Measurements from ENCODE around the gene TRAF3IP1.
"Not testable (repeated sequence)": the region's sequence is repeated elsewhere in the genome, so short reads cannot be mapped to it uniquely, and the experiment has no call there.

The TRAF3IP1 gene

DNA sequence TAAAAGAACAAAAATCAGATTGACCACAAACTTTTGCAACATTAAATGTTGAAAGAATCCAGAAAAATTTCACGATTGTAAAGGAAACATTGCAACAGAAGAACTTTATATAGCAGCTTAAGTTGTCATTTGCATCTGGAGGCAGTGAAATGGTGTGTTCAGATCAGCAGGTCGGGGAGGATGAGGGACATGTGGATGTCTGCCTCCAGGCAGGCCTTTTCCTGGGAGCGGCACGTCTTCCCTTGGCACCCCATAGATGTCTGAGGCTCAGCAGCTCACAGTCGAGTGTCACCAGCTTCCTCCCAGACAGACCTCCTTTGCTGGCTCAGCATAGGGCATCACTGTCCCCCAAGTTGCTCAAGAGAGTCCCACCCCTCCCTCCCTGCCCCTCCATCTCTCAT, 62.1 kb downstream of the TRAF3IP1 start:
- no peak for DNase-seq

DNA sequence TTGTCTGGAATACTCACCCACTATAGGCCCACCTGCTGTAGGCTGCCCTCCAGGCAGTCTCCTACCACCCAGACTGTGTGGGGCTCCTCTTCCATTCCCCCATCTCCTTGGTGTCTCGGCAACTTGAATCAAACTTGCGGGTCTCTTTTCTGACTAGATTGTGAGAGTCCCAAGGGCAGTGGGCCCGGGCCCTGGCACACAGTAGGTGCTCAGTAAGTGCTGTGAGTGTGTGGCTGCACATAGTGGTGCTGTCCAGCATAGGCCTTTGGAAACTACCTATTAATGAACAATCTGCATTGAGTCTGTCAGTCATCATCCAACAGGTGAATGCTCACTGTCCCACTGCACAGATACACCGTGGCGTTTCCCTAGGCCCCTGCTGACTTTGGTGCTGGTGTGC, 62.8 kb downstream of the TRAF3IP1 start:
- no peak for DNase-seq

DNA sequence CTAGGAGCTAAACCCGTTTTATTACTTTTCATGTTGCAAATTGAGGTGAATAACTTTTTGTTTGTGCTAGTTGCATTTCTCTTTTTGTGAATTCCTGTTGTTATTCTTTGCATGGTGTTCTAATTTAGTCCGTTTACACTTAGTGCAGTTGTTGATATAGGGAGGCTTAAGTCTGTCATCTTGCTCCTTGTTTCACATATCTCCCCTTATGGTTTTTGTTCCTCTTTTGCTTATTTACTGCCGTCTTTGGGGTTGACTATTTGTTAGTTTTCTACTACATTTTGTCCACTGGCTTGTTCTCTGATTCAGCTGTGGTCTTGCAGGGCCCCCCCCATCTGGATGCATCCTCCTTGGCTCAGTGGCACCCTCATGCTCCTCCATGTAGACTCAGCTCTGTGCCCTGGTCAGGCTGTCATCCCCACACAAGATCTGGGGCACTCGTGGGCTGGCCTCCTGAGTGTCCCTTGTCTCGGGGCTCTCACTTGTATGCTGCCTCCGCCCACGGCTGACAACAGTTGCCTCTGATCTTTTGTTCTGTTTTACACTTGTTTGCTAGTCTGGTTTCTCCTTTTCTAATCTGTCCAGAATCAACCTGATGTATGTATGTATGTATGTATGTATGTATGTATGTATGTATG, 63.5 kb downstream of the TRAF3IP1 start:
- DNase-seq = no peak

DNA sequence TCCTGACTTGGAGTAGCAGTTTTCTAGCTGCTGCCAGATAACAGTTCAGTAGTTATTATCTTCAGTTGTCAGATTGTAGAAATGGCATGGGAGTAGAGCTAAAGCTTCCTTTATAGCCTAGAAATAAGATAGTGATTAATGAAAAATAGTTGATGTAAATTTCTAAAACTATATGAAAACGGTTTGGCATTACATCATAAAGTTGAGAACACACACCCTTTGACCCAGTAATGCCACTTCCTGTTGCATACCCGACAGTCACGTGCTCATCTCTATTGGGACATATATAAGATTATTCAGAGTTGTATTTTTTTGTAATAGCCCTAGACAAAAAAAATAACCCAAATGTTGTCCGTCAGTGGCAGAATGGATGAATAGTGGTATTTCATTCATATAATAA, 67.0 kb downstream of the TRAF3IP1 start:
- no peak for DNase-seq

DNA sequence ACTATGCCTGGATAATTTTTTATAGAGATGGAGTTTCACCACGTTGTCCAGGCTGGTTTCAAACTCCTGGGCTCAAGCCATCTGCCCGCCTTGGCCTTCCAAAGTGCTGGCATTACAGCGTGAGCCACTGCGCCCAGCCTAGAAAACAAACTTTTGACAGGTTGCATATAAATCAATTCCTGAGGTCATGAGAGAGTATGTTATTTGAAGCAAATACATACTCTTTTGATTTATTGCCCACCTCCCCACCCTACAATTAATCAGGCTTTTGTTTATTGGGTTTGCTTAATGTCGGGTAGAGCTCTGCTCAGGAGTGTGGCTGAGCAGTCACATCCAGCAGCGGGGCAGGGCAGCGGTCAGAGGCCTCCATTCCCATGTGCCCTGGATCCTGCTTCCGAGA, 68.5 kb downstream of the TRAF3IP1 start:
- DNase-seq = peak; percentile 32

DNA sequence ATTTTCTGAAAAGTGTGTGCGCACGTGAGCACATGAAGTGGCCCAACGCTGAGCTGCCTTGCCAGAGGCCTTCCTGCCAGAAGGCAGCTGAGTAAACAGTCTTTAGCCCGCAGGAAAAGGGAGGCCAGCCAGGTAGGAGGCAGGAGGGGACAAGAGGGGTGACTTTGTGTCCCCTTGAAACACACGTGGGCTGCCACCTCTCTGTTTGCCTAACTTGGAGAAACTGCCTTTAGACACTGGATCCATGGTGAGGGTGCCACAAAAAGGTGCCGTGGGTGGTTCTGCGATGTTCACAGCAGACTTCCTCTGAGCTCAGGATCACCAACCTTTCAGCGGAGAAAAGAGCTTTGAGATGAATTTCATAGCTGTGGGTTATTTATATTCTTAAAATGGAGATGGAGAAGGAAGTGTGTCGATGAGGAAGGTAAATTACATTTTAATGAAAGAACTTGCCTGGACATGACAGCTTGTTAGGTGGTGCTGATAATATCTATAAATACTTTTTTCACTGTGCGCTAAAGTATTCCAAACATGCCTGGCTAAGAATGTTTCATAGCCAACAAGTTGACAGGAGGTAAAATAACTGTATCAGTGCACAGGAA, 69.8 kb downstream of the TRAF3IP1 start:
- DNase-seq = peak; percentile 91

DNA sequence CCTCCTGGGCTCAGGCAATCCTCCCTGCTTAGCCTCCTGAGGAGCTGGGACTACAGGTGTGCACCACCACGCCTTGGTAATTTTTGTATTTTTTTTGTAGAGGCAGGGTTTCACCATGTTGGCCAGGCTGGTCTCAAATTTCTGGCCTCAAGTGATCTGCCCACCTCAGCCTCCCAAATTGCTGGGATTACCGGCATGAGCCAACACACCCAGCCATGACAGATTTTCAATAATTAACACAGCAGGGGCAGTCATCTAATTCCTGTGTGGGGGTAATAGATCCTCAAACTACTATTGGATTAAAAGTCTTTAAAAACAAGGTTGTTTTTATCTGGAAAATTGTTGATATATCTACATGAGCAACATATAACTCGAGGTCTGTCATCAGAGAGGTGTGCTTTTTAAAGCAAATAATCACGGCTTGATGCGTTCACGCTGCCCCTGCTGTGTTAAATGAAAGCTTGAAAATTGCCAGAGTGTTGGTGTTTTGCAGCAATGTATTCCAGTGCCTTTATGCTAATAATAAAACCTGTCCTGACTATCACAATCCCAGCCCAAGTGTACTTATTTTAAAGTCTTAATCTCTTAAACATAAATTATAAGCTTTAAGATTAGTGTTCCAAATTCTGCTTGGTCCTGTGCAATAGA, 70.8 kb downstream of the TRAF3IP1 start:
- no peak for DNase-seq

DNA sequence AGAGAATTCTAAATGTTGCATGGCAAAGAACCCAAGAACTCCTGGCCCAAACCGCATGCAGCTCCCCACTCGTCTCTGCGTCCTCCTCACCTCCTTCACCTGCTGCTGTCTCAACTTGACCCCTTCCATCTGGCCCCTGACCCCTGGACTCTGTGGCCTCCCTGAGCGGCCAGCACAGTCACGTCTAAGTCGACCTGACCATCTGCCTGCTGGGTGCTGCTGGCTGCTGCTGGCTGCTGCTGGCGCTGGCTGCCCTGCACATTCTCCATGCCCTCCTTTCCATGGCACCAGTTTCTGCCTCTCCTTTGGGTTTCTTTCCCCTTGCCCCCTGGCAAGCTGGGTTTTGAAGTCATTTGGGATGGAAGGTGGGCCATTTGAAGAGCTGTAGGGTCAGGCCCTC, 76.3 kb downstream of the TRAF3IP1 start:
- DNase-seq = no peak

DNA sequence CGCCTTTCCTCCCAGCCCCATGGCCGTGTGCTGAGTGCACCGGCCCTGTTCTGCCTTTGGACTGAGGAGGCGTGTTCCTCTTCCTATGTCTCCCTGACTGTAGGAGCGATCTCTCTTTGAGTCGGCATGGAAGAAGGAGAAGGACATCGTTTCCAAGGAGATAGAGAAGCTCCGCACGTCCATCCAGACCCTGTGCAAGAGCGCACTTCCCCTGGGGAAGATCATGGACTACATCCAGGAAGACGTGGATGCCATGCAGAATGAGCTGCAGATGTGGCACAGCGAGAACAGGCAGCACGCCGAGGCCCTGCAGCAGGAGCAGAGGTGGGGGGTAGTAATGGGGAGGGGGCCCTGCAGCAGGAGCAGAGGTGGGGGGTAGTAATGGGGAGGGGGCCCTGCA, 77.0 kb downstream of the TRAF3IP1 start:
- no peak for DNase-seq

DNA sequence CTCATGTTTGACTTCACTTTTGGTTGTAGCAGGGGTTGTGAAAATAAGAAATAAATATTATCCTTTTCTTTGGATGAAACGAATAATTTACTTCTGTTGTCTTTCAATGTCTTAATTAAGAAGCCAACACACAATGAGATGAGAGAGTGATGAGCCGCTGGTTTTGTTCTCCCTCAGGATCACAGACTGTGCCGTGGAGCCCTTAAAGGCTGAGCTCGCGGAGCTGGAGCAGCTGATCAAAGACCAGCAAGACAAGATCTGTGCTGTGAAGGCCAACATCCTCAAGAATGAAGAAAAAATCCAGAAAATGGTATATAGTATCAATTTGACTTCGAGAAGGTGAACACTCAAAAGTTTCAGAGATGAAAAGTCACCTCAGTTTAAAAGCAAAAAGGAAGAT, 78.3 kb downstream of the TRAF3IP1 start:
- no peak for DNase-seq

DNA sequence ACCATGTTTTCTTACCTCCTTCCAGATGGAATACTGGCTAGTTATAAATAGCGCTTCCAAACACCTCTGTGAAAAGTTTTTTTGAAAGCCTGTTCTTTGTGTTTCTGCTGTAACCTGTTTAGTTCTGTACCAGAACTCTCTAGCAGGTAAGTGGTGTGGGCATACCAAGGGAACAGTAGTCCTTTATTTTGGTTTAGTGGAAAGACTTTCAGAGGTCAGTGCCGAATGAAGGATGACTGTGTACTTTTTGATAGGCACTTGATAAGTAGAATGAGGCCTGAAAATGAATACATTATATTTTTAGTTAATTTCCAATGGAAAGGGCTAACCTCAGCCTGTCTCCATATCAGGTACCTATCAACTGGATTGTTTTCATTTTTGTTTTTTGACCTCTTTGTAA, 78.8 kb downstream of the TRAF3IP1 start:
- DNase-seq = no peak

DNA sequence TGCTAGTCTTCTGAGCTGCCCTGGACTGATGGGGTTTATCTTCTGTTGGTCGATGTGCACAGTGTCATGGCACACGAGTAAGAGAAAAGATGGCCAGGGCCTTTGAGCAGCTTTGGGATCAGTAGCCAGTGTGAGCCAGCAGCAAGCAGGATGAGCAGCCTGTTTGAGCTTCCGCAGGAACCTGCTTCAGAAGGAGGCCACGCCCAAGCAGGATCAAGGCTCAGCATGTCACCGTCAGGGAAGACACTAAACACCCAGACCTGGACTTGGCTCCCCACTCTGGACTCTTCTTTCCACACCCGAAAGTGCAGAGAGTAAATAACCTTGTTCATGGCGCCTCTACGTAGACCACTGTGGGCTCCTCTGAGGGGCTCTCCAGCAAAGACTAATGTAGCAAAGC, 81.2 kb downstream of the TRAF3IP1 start:
- no peak for DNase-seq

DNA sequence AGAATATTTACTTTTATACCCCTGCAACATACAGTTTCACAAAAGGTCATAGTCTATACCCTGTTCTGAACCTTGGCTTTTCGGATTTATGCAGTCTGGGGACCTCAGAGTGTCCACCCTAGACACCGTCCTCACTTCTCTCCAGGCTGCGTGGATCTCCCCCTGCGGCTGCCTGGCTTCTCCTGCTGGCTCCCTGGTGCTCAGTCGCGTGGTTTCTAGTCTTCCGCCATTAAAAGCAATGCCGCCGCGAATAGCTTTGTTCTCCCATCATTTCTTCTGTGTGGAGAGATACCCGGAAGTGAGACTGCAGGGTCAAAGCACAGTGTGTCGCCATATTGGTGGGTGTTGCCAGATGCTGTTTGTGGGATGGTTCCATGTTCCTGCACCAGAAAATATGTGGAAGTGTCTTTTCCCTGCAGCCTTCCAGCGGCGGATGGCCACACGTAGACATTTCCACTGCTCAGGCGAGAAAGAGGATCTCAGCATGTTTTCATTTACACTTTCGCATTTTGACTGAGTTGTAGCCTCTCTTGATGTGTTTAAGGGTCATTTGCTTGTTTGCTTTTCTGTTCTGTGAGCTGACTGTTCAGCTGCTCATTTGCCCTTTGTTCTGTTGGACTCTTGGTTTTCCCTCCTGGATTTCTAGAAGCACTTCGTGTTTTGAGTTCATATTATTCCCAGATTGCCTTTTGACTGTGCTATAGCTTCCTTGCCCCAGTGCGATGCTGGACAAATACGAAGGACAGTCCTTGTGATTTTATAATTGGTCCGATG, 83.5 kb downstream of the TRAF3IP1 start:
- DNase-seq = peak; percentile 60

DNA sequence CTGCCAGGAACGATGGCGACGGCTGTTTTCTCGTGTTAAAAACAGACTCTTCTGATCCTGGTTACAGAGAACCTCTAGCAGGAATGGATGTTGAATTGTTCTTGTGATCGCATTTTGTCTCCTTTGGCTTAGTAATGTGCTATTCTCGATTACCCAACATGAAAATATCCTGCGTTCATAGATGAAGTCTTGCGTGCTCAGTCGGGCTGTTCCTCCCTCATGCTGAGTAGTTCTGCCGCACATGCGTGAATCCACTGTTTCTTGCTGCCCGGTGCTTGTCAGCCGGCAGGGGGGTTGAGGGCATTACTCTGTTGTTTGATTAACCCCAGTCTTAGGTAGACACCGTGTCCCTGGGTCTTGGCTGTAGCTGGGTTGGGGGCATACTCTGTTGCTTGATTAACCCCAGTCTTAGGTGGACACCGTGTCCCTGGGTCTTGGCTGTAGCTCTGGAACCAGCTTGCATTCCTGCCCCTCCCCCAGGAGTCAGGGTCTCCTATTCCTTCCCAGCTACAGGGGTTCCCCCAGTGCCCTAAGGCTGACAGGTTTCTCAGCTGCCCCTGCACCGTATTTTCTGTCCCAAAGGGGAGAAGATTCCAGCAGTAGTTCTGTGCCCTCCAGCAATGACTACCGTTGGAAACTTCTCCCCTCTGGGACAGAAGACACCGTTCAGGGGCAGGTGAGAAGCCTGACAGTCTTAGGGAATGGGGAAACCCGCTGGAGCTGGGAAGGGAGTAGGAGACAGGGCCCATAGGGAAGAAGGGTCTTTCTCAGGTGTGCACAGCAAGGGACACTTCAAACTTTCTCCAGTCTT, 84.3 kb downstream of the TRAF3IP1 start:
- peak; percentile 37 for DNase-seq

DNA sequence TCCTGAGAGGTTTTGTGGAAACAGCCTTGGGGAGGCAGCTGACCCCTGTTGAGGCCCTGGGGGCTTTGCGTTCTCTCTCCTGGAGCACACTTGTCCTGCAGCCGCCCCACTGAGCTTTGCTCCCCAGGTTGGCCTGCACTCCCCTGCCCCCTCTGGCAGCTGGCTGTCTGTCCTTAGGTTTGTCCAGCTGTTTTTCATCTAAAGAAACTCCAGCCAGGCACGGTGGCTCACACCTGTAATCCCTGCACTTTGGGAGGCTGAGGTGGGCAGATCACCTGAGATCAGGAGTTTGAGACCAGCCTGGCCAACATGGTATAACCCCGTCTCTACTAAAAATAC, 84.9 kb downstream of the TRAF3IP1 start:
- not testable (repeated sequence) for DNase-seq

DNA sequence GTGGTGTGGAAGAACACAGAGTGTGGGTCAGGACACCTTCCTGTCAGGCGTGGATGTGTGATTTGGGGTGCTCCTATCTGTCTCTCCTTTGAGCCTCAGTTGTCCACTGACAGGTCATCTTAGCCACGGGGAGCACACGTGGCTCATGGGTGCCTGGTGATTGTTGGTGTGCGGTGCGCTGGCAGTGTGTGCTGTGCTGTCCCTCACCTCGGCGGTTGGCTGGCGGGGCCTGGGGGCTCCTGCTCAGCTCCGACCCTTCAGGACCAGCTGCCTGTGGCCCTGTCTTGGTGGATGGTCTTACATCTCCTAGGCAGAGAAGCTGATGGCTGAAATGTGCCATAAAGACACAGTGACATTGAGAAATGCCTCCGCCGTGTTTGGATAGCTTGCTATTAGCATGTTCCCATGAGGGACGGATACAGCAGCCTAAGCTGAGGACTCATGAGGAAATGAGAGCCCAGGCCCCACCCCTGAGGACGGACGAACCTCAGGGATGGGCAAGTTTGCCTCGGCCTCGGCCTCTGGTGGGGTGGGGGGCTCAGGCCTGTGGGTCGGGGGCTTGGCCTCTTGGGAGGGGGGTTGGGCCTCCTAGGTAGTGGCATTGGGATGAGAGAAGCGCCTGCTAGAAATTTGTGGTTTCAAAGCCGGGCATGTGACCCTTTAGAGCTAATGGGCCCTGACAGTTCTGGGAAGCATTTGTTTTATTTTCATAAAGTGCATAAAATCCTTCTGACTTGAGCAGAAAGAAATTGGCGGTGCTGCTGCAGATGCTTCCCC, 86.1 kb downstream of the TRAF3IP1 start:
- DNase-seq = no peak

DNA sequence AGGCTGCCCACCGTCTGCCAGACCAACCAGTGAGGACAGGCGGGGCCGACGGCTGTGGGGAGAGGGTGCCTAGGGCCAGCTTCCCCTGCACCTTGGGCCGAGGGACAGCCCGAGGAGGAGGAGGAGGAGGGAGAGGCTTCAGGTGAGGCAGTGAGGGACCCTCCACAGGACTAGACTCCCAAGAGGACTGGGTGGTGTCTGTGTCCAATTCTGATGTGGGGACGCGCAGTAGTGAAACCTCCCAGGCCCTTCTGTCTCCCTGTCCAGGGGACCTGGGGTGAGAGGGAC, 86.6 kb downstream of the TRAF3IP1 start:
- DNase-seq = no peak

DNA sequence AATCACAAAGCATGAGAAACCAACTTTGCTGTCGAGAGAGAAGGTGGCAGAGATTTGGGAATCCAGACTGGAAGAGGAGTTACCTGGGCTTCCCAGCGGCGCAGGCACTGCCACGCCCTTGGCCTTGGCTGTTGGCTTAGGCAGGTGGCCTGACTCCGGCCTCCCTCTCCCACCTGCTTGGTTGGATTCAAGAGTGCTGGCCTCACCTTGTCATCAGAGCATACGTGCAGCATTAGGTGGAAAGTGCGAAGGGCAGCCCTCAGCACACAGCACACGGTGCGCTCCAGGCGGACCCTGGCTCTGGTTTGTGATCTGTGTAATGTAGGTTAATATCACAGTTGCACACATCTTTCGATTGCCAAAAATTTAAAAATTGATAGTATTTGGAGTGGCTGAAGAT, 87.2 kb downstream of the TRAF3IP1 start:
- no peak for DNase-seq

DNA sequence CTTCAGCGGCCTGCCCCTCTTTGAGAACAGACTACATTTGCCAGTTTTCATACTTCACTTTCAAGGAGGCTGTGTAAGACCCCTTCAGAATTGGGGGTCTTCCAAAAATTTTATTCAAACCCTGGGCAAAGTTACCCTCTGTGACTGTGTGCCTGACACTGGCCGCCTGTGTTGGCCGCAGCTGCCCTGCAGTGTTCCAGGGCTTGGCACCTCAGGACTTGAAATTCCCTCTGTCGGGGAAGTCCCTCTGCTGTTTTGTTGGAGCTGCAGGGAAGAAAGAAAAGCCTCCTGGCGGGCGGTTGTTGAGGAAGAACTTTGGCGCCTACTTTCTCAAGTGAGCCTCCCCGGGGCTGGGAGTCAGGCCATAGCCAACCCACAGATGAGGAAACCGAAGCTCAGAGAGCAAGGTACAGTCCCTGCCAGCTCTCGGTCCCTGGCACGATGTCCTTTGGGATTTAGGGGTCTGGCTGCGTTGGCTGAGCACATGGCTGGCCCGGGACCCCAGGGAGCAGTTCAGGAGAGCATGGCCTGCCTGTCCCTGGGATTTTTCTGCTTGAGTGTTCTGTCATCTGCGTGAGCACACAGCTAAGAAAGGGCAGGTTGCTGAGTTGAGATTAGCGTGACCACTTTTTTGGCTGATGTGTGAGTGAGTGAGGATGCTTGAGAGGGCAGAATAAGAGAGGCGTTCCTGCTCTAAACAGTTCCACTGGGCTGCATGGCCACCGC, 88.5 kb downstream of the TRAF3IP1 start:
- DNase-seq = no peak

DNA sequence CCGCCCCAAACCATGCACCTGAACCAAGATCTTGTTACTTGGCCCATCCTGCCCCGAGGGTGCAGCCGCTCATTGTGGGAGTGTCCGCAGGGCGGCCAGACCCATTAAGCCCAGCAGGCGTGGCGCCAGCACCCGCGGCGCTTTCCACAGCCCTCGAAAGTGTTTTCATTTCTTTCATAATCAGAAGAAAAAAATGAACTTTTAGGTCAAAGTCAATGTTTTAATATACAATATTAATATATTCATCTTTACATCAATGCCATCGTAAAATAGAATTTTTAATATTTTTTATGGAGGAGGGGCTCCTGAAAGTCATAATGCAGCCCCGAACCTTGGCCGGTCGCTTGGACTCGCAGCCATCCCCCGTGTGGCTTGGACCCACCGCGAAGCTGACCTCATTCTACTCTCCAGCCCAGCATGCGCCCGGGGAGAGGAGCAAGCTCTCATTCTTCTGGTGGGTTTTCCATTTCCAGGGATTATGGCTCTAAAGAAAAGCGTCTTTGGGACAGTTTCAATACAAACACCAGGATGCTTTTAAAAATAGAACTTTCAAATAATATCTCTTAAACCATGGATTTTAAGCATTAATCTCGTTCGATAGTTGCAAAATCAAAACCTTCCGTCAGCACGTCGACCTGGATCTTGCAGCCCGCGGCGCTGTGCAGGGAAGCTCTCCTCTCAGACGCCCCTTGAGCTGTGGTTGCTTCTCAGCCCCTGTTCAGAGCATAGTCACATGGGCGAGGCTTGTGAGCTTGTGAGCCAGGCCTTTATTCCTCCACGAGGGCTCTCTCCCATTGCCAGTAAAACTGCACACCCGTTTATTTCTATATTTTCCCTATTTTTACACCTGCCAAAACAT, 89.3 kb downstream of the TRAF3IP1 start:
- no peak for DNase-seq

Data from DMS153 (cell line).